Heart right ventricle (tissue), 16 donors: ENCODE measurements around the gene CACNA2D4. TPM values are rescaled to one million over a fixed set of nuclear protein-coding genes. Genes with fewer than 3 reads are reported as not detected.

ENCODE experiments used
- ATAC-seq, 8 donors: fragments of 200-7000 bp; cut with Tn5 transposase; one replicate each; pipeline ENCODE4 v1.9.1; 2020; ENCODE audit warnings: mild to moderate bottlenecking in 8 of 8, moderate library complexity in 8 of 8, moderate number of reproducible peaks in 1 of 8
- DNase-seq, 2 donors: peaks; one replicate each; pipeline ENCODE4 v3.0.0-alpha.2; 2020
- H3K27ac ChIP-seq, 10 donors: fragments of 200-600 bp; sonication (generic) in 2 of 10; one replicate each; pipeline versions ENCODE4 v1.5.0 to v1.8.0; 2020 to 2022; ENCODE audit warnings: mild to moderate bottlenecking in 3 of 10
- H3K27me3 ChIP-seq, 7 donors: fragments of 200-600 bp; one replicate each; pipeline ENCODE4 v1.8.0; 2021 to 2022; ENCODE audit warnings: mild to moderate bottlenecking in 2 of 7
- H3K36me3 ChIP-seq, 9 donors: fragments of 200-600 bp; sonication (generic) in 1 of 9; one replicate each; pipeline versions ENCODE4 v1.5.0 to v1.8.0; 2020 to 2022; ENCODE audit warnings: mild to moderate bottlenecking in 2 of 9
- H3K4me1 ChIP-seq, 9 donors: fragments of 200-600 bp; sonication (generic) in 1 of 9; one replicate each; pipeline versions ENCODE4 v1.5.0 to v1.8.0; 2020 to 2022; ENCODE audit warnings: mild to moderate bottlenecking in 4 of 9
- H3K4me3 ChIP-seq, 10 donors: fragments of 200-600 bp; sonication (generic) in 2 of 10; one replicate each; pipeline versions ENCODE4 v1.5.0 to v1.8.0; 2020 to 2022; ENCODE audit warnings: mild to moderate bottlenecking in 7 of 10, moderate library complexity in 2 of 10
- H3K9me3 ChIP-seq, 11 donors: fragments of 200-600 bp in 10 of 11; sonication (generic) in 2 of 11; one replicate each; pipeline versions ENCODE4 v1.5.0 to v1.8.0; 2013 to 2022; ENCODE audit warnings: mild to moderate bottlenecking in 2 of 11, control low read depth in 1 of 11, moderate library complexity in 1 of 11
- CTCF ChIP-seq, 9 donors: fragments of 200-600 bp; sonication (generic) in 2 of 9; IDR thresholded peaks; one replicate each; pipeline versions ENCODE4 v1.5.0 to v1.8.0; 2021 to 2022; ENCODE audit warnings: antibody characterized with exemption in 9 of 9, mild to moderate bottlenecking in 5 of 9, moderate library complexity in 1 of 9
- WGBS, 2 donors: extraction: QIAGEN DNeasy Blood & Tissue Kit; methylation state at CpG; one replicate each; pipeline ENCODE4 v1.1.7; 2013; ENCODE audit warnings: inconsistent platforms in 1 of 2; 5-methylcytosine and 5-hydroxymethylcytosine counted together
- intact Hi-C, 10 donors: fragments of 100-400 bp; cut with DNase I; formaldehyde crosslinking; loops; one replicate each; pipeline versions ENCODE4 v1.11.1 to v1.14.2; 2022
- polyA plus RNA-seq, 2 donors: library from polyadenylated mRNA; stranded (reverse); fragments of 200-250 nt; gene quantifications; one replicate each; pipeline ENCODE4 v1.2.3, GENCODE V29; 2013
- total RNA-seq, 10 donors: library from RNA; stranded (reverse); fragmentation: NEBNext Ultra II Directional in 3 of 10; extraction: Animal tissue kit (Norgen Biotek cat#: 25700) in 3 of 10; gene quantifications; one replicate each; pipeline versions ENCODE4 v1.2.1 to v1.2.4, GENCODE V29; 2021 to 2023
- donor health status: Arrhythmogenic right ventricular cardiomyopathy.
- donor health status: ischemic (EF 13 %, LVEDD 7.1; RV severe dilation, severe dysfunction).
- donor health status: healthy with polysubstance abuse.
- donor health status: DM: no; HTN: yes; CAD: no.
- donor health status: DM: no; HTN: no; CAD: no.
- donor health status: ischemic (EF 25% LVEDD 6.9; RV normal size, moderate dysfunction).
- donor health status: ischemic (EF 25% LVEDD 5.7; RV mildly dilated, moderate dysfunction).
- donor health status: healthy.
- donor health status: DM: yes; HTN: yes; CAD: no.
- donor health status: Ischemic cardiomyopathy.
- donor health status: ischemic (EF 35%, LVEDD 5.7; RV mildly dilated, moderate dysfunction).
- donor health status: nonischemic (EF 11% LVEDD 7.7; RV severe dilation, severe dysfunction).
- donor health status: DM: yes; HTN: yes; CAD: no.
- donor health status: PGD.
- donor health status: ischemic (EF 29% LVEDD 5.4; RV normal size, mild dysfunction).
- donor health status: nonischemic (EF 23%, LVEDD 6.1; RV moderate dilation, normal function).

The CACNA2D4 gene
- total and polyA plus RNA-seq, 12 donors, result 0.19 to 6.2 (median 0.95) TPM

GRCh38 chr12:1816730-1817348 lies 101.6 kb downstream of the CACNA2D4 start:
- H3K36me3 ChIP-seq, result no peaks in the 10 kb centered on the region
- no peak overlapping the region for H3K4me3 ChIP-seq
- H3K4me1 ChIP-seq, result peaks cover 0 to 32% (median 0%) of the 10 kb centered on the region in 9 donors
- intact Hi-C loops, result no loop called here
- no peak for TF ChIP-seq CTCF (IDR thresholded peaks at IDR 0.05)
- ATAC-seq (no peak), DNase-seq (no peak)
- no peaks in the 10 kb centered on the region for H3K9me3 ChIP-seq
- H3K27ac ChIP-seq, result no peak overlapping the region
- peaks cover 0 to 56% (median 32%) of the 10 kb centered on the region in 7 donors for H3K27me3 ChIP-seq
- WGBS, 2 donors, result 94 to 96% methylated on average over 9 of the region's 9 CpGs

DNA sequence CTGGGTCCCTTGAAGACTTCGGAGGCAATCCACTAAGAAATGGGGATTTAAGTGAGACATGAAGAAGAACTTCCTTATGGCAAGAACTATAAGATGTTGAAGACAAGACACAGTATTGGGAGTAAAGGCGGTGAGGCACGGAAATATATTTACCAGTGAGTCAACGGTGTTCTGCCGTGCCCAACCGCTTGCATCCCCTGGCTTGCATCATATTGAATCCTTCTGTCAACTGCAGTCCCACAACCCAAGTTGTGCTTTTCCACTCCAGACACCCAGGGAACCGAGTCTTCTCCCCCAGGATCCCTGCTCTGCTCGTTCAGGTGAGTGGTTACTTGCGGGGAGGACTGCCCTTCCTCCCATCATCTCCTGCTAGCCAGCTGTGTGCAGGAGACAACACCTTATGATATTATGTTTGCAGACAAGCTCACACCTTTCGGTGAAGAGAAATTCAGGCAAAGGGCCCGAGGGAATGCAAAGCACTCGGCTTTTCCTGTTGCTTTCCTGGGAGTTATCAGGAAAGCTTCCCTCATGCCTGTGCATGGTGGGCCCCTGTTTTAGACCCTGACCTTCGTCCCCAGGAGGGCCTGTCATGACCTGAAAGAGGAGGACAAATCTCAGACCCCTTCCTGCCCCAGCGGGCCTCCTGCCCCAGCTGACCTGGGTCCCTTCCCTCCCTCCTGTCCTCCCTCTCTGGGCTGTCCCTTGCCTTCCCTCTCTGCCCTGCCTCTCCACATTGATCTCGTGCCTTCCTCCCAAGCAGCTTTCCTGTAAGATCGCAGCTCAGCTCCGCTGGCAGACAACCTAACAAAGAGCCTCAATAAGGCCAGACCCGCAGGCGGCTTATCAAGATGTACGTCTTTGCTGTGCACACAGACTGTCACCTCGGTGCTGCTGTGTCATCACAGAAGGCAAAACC lies 102.4 kb downstream of the CACNA2D4 start:
- 56 to 60% methylated on average over 21 of the region's 21 CpGs for WGBS, 2 donors
- no peak for TF ChIP-seq CTCF (IDR thresholded peaks at IDR 0.05)

DNA sequence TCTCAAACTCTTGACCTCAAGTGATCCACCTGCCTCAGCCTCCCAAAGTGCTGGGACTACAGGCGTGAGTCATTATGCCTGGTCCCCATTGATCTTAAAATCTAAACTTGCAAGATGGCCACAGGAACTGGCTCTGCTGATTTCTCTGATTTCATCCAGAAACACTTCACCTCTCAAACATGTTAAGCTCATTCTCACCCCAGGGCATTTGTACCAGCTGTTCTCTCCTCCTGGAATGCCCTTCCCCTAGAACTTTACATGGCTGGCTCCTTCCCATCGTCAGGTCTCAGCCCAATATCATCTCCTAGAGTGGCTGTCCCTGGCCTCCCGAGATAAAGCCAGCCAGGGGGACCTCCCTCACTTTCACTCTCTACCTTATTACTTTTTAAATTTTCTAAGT lies 103.3 kb downstream of the CACNA2D4 start:
- H3K4me3 ChIP-seq, result no peak overlapping the region
- ATAC-seq, result no peak
- intact Hi-C loops, result loop anchor here in 1 of 10 donors (2.0 kb wide), 1 partner anchor 66 kb away; no protein-coding TSS in a partner anchor
- 84 to 89% methylated on average over 3 of the region's 3 CpGs for WGBS, 2 donors
- DNase-seq, result no peak
- TF ChIP-seq CTCF (IDR thresholded peaks at IDR 0.05), result no peak
- H3K27me3 ChIP-seq, result peaks cover 0 to 39% (median 15%) of the 10 kb centered on the region in 7 donors
- H3K4me1 ChIP-seq, result peaks cover 0 to 46% (median 0%) of the 10 kb centered on the region in 9 donors
- no peaks in the 10 kb centered on the region for H3K9me3 ChIP-seq
- no peaks in the 10 kb centered on the region for H3K36me3 ChIP-seq
- H3K27ac ChIP-seq, result no peak overlapping the region

More for the DNA sequence above, 102.4 kb downstream of the CACNA2D4 start:
- no peak overlapping the region for H3K27ac ChIP-seq
- H3K27me3 ChIP-seq, result peaks cover 0 to 49% (median 25%) of the 10 kb centered on the region in 7 donors
- peaks cover 0 to 40% (median 0%) of the 10 kb centered on the region in 9 donors for H3K4me1 ChIP-seq
- intact Hi-C loops, result loop anchor here in 1 of 10 donors (2.0 kb wide), 1 partner anchor 65 kb away; no protein-coding TSS in a partner anchor
- no peak for DNase-seq
- ATAC-seq, result no peak
- H3K9me3 ChIP-seq, result no peaks in the 10 kb centered on the region
- H3K36me3 ChIP-seq, result no peaks in the 10 kb centered on the region
- H3K4me3 ChIP-seq, result no peak overlapping the region

DNA sequence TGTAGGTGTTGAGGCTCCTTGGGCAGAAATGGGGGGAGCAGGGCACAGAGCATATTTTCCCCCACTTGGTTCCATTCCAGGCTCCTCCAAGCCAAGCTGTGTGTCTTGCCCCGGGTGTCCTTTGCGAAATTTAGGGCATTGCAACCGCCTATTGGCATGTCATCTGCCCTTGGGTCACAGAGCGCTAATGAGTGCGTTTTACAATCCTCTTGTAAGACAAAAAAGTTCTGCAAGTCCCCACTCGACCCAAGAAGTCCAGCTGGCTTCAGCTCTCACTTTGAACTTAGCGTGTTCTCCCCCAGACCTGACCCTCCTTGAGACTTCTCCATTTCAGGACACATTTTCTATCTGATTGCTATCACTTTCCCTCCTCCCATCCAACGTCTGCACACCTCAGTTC lies 104.2 kb downstream of the CACNA2D4 start:
- intact Hi-C loops, result loop anchor here in 1 of 10 donors (2.0 kb wide), 1 partner anchor 67 kb away; no protein-coding TSS in a partner anchor
- no peaks in the 10 kb centered on the region for H3K9me3 ChIP-seq
- 81 to 87% methylated on average over 8 of the region's 8 CpGs for WGBS, 2 donors
- peaks cover 0 to 53% (median 0%) of the 10 kb centered on the region in 9 donors for H3K4me1 ChIP-seq
- ATAC-seq, result no peak
- no peak for DNase-seq
- no peak overlapping the region for H3K4me3 ChIP-seq
- no peak for TF ChIP-seq CTCF (IDR thresholded peaks at IDR 0.05)
- H3K27me3 ChIP-seq, result peaks cover 0 to 31% (median 11%) of the 10 kb centered on the region in 7 donors
- peak overlapping the region in 1 of 10 donors; percentile 93 for H3K27ac ChIP-seq
- H3K36me3 ChIP-seq, result no peaks in the 10 kb centered on the region
